GM21619 (cell line): ENCODE measurements around the gene RNU2-63P.
"Not testable (repeated sequence)": the region's sequence is repeated elsewhere in the genome, so short reads cannot be mapped to it uniquely, and the experiment has no call there.

Source experiments
- ATAC-seq: cut with Tn5 transposase; IDR thresholded peaks from one replicate; pipeline ENCODE4 v1.9.1; 2021; ENCODE audit not compliant: unreplicated experiment

The RNU2-63P gene

GRCh38 chr2:88016086-88016959 lies at the start of gene RNU2-63P:
Gene RNU2-63P, minus strand, starts transcription at chr2:88016547.
- ATAC-seq, result peak; percentile 81

DNA sequence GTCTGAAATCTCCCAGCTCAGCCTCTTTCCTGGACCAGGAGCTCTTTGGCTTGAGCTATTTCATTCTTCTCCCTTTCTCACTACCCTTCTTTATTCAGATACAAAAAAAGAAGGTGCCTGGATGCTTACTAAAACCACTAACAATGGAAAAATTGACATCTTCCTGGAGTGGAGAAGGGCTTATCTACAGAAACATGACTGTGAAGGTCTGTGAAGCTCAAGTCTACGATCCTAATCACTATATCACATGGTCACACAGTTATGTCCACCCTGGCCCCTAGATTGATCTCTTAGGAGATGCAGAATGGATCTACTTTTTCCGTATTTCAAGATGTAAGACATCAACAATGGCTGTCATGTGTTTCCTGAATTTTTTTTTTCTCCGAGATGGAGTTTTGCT lies 44.9 kb upstream of the RNU2-63P start:
- no peak for ATAC-seq

DNA sequence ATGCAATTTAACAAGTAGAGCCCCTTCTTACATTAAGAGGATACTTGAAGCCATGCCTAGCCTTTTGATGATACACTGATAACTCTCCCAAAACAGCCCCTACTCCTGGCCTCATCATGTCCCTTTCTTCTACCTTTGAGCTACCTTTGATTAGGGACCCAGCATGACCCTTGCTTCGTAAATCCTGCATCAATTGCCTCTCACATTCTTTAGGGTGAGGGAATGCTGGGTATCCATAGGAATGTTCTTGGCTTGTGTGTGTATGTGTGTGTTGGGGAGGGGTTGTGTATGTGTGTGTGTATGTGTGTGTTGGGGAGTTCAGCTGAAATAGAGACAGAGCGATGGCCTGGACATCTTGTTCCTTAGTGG lies 44.5 kb upstream of the RNU2-63P start:
- no peak for ATAC-seq

DNA sequence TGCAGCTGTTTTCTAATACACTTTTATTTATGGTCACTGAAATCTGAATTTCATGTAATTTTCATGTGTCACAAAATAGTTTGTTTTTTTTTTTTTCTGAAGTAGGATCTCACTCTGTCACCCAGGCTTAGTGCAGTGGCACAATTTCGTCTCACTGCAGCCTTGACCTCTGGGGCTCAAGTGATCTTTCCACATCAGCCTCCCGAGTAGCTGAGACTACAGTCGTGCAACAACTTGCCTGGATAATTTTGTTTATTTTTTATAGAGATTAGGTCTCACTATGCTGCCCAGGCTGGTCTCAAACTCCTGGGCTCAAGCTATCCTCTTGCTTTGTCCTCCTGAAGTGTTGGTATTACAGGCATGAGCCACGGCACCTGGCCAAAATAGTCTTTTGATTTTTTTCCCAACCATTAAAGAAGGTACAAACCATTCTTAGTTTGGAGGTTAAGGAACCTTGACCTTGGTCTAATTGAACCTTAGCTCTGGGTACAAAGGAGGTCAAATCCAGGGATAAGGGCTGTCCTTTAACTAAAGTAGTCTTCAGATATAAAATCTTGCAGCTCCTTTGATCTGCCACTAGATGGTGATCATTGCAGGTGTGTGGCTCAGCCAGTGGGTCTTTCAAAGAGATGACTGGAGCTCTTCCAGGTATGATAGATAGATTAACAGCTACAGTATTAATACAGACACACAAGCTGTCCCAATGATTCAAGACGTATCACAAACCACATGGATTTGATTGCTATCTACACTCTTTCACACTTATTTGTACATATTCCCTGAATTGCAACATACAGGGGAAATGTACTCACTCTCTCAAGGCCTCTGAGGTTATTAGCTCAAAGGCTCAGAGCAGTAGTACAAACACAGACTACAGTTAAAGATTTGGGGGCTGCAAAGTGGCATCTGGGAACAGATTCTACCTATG lies 43.9 kb upstream of the RNU2-63P start:
- ATAC-seq, result peak; percentile 31

DNA sequence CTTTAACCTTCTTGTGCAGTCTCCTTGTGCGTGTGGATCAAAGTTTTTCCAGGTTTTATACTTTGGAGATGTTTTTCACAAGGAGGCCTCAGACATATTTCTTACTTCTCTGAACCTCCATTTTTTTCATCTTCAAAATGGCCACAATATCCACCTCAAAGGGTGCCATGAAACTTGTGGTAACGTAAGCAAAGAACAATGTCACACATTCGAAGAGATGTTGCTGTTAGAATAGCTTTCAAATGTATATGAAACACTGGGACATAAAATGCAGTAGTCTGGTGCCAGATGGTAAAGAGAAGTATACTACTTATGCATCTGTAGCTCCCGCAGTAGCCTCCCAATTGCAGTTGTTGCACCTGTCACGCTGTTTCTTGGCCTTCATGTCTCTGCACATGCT lies 41.8 kb upstream of the RNU2-63P start:
- no peak for ATAC-seq

- ATAC-seq, result no peak
These were observed 41.1 kb upstream of the RNU2-63P start for GRCh38 chr2:88057437-88057844.

DNA sequence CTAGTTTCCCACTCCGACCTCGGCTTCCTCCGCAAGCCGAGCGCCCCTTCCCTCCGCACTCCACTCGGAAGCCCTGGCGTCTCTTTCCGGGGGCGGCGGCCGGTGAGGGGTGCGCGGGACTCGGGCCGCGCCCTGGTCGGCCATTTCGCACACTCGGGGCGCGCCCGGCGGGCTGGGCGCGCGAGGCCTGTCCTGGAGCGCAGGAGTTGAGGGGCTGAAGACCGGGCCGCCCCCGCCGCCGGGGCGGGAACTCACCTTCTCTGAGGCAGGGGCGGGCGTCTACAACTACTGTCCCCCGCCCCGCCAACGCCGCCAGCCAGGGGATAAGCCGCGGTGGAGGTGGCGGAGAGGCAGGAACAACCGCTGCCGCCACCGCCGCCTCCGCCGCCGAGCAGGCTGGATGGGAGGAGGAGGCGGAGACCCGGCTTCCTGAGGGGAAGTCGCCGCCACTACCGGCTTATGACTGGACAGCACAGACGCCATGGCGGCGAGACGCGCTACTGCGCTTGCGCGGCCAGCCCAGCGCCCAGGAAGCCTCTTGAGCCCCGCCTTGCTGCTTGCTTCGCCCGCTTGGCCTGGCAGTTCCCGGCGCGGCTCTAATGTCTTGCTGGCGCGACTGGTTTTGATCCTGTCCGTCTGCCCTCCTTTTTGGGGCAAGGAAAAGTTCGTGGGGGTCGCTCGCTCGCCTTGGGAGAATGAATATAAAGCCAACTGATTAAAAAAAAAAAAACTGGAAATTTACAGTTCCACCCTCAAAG lies 39.2 kb upstream of the RNU2-63P start, which contains the start of gene KRCC1:
KRCC1 (minus strand) TSS at position 413 of the 758 bp plus-strand sequence. CDS start 27,220 bp downstream, outside the sequence.
- peak; percentile 90 for ATAC-seq

- ATAC-seq, result no peak
These were observed 38.5 kb upstream of the RNU2-63P start for GRCh38 chr2:88054782-88055370.

DNA sequence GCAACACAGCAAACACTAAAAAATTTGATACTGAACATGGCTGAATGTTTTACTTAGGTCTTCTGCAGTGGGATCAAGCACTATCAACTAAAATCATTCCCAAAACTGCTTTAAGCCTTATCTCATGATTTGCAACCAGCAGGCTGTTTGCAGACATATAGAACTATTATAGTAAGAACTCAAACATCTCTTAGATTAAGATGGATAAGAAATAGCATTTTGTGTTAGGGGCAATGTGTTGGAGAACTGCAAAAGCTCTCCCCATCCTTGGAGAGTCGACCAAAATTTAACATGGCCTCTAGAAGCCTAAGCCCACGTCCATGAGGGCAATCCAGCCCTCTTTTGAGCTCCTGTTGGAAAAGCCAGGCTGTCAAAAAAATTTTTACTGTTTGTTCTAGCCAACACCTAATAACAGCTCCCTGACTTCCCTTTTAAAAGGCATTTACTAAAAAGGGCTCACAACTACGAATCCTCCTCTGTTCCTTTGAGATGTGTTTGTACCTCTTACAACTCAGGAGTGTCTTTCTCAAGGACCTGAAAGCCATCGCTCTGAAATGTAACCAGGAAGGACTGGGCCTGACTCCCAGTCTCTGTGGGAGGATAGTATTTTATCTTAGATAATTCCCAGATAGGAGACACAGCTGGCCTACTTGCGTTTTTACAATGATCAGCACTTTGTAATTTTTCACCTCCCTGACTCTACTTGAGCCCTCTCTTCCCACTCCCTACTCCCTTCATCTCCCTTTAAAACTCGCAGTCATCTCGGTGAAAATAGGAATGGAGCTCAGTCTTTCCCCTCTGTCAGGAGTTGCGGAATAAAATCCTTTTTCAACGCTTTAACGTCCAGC lies 37.8 kb upstream of the RNU2-63P start:
- no peak for ATAC-seq

DNA sequence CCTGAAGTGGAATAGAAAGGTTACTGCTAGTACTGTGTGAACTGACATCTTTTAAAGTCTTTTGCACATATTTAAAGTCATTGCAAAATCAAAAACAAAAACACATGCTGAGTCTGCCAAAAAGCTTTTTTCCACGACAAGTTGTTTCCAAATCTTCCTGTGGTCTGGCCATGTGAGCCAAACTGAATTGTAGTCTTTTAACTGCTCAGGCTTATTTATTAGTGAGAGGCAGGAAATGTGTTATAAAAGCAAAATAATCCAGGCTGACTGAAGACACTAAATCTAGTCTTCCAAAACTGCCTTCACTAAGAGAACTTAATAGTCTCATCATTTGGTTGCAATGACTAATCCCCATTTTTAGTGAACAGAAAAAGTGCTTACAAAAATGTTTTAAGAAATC lies 36.9 kb upstream of the RNU2-63P start:
- no peak for ATAC-seq

DNA sequence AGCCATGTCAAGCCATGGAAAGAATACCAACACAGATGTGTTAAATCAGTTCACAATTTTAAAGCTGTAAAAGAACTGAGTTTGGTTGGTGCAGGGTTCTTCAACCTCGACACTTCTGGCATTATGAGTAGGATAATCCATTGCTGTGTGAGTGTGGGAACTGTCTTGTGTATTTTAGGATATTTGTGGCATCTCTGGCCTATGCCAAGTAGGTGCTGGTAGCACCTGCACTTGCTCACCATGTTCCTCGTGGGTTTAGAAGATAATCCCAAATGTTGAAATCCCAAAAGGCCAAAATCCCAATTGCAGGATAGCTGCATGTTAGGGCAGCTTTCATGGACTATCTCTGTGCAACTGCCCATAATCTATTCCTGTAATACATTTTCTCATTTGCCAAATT lies 35.4 kb upstream of the RNU2-63P start:
- no peak for ATAC-seq

- peak; percentile 70 for ATAC-seq
These were observed 33.3 kb upstream of the RNU2-63P start for GRCh38 chr2:88049622-88050021.

GRCh38 chr2:88048541-88048940 lies 32.2 kb upstream of the RNU2-63P start:
- ATAC-seq, result no peak

GRCh38 chr2:88045561-88045960 lies 29.2 kb upstream of the RNU2-63P start:
- ATAC-seq, result not testable (repeated sequence)

- no peak for ATAC-seq
These were observed 26.1 kb upstream of the RNU2-63P start for GRCh38 chr2:88042476-88042875.

DNA sequence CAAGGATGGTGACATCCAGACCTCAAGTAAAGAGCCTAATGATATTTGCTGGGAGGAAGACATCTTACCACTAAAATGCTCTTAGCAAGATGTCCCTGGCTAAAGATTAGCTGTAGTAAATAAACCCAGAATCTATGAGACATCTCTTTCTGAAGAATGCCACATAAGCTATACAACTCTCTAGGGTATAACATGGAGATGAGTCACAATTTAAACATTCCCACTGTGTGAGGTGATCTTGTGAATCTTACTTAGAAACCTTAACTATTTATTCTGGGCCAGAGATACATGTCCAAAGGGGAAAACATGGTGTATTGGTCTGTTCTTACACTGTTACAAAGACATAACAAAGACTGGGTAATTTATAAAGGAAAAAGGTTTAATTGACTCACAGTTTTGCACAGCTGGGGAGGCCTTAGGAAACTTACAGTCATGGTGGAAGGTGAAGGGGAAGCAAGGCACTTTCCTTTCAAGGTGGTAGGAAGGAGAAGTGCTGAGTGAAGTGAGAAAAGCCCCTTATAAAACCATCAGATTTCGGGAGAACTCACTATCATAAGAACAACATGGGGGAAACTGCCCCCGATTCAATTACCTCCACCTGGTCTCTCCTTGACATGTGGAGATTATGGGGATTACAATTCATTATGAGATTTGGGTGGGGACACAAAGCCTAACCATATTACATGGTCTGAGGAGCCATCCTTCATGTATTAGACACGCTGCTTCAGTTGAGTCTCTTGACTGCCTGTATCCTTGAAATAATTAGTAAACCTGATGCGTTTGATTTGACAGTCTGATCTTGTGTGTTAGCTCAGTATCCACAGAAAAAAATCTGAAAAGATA lies 22.1 kb upstream of the RNU2-63P start:
- no peak for ATAC-seq

DNA sequence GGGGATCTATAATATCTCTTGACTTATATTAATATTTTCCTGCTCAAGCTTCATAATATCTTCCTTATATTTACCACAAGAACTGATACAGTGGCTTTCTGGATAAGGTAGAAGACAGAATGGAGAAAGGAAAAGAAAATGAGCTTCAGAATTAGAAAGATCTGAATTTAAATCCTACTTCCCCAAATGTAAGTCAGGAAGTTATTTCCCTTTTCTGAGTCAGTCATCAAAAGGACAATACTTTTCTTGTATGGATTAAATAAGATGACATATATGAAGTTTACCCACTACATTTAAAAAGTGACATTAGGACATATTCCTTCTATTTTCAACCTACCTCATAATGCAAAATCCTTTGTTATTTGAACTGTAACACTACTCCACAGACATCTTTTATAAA lies 20.3 kb upstream of the RNU2-63P start:
- no peak for ATAC-seq

GRCh38 chr2:88036182-88036581 lies 19.8 kb upstream of the RNU2-63P start:
- ATAC-seq, result no peak
